ENCODE measurements around the gene PRDX3.

The PRDX3 gene

DNA sequence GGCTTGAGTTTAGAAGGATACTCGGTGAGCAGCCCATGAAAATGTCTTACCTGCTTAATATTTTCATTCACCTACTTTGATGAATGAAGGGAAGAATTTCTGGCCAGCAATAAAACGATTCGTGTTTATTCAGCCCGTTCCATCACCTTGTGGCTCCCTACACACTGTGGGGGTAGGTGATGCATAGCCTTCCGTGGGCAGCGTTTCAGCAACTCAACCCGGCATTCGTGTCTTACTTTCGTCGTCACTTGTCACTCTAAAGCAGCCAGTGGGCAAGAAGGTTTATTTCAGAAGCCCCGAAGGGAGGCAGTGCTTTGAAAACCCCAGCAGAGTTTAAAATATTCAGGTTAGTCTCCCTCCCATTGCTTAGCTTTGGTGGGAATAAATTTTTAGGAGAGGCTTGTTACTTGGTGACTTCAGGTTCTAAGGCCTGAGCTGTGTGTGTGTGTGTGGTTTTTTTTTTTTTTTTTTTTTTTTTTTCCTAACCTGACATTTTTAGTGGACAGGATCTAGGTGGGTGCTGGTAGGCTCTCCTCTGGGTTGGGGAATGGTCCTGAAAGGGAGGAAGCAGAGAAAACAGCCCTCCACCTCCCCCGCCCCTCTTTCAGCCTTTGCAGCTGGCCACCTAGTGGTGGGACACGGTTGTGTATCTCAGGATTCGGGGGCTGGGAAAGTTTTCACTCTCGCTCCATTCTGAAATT, 30.6 kb upstream of the PRDX3 start:
- Histone ChIP-seq H3K27ac (peak overlapping the region; percentile 95), H3K36me3 (no peaks in the 10 kb centered on the region), H3K27me3 (no peaks in the 10 kb centered on the region), H3K4me3 (ENCODE audit: low read depth in 1 of 2, low read length in 1 of 2) (peak overlapping the region; percentile 65 to 84), H3K4me1 (ENCODE audit: control insufficient read depth in 1 of 2, insufficient read depth in 1 of 2, low read depth in 1 of 2, low read length in 1 of 2) (peaks cover 41 to 48% of the 10 kb centered on the region in 2 experiments), H3K9me3 (no peaks in the 10 kb centered on the region)
- peak; percentile 74 for TF ChIP-seq CTCF (IDR thresholded peaks at IDR 0.05)

DNA sequence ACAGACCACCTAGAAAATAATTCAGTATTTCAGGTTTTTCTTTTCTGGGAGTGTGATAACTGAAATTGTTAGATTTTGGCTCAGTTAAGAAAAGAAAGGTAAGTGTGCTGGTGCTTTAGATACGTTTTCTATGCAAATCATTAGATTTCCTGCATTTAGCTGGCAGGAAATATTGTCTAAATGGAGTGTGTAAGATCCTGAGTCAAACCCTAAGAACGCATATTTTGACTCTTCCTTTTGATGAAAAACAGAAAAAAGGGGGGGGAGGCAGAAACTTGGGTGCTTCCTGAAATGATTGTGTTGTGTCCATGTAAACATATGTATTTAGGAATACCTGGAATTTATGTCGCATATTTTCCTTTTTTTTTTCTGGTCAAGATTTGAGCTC, 29.9 kb upstream of the PRDX3 start:
- Histone ChIP-seq H3K36me3 (no peaks in the 10 kb centered on the region), H3K4me3 (ENCODE audit: low read depth in 1 of 2, low read length in 1 of 2) (peak overlapping the region; percentile 65 to 84), H3K4me1 (ENCODE audit: control insufficient read depth in 1 of 2, insufficient read depth in 1 of 2, low read depth in 1 of 2, low read length in 1 of 2) (peaks cover 38 to 42% of the 10 kb centered on the region in 2 experiments), H3K27ac (peak overlapping the region; percentile 95), H3K27me3 (no peaks in the 10 kb centered on the region), H3K9me3 (no peaks in the 10 kb centered on the region)
- no peak for TF ChIP-seq CTCF (IDR thresholded peaks at IDR 0.05)

DNA sequence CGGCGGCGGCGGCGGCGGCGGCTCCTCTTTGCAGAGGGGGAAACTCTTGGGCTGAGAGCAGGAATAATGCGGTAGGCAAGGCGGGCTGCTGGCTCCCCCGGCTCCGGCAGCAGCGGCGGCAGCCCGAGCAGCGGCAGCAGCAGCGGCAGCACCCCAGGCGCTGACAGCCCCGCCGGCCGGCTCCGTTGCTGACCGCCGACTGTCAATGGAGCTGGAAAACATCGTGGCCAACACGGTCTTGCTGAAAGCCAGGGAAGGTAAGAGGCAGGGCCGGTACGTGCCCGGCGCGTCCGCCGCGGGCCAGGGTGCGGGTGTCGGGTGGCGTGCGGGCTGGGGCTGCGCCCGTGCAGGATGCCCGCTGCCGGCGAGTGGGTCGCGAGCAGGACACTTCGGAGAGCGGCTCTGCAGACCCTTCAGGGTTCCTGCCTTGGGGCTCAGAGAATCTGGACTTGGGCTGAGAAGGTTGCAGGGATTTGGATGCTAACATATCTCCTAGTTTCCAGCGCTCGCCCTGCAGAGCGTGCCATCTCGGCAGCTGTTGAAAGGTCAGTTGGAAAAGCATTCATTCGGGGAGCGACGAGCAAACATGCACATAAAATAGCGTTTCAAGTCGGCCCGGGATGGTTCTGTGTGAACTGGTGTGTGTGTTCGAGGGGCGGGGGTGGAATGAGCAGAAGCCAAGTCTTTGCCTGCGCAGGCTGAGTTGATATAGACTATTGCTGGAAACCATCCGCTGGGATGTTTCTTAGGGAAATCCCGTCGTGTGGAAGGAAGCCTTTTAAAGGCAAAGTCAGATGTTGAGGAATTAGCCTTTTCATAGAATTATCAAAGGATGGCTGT, 29.3 kb upstream of the PRDX3 start:
- H3K4me3 ChIP-seq (ENCODE audit: low read depth in 1 of 2, low read length in 1 of 2): peak overlapping the region; percentile 65 to 84
- TF ChIP-seq CTCF (IDR thresholded peaks at IDR 0.05): no peak
- H3K4me1 ChIP-seq (ENCODE audit: control insufficient read depth in 1 of 2, insufficient read depth in 1 of 2, low read depth in 1 of 2, low read length in 1 of 2): peaks cover 34 to 36% of the 10 kb centered on the region in 2 experiments
- no peaks in the 10 kb centered on the region for H3K27me3 ChIP-seq
- H3K9me3 ChIP-seq: no peaks in the 10 kb centered on the region
- peak overlapping the region; percentile 95 for H3K27ac ChIP-seq
- no peaks in the 10 kb centered on the region for H3K36me3 ChIP-seq

DNA sequence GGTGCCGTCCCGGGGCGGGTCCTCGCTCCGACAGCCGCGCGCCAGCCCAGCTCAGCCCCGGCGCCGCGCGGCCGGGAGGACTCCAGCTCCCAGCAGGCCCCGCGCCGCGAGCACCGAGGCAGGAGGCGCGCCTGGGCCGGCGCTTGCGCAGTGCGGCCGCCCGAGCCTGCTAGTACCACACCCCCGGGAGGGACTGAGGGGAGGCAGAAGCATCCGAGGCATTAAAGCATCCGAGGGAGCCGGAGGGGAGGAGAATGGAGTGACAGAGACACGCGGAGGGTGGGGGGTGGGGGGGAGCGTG, 28.7 kb upstream of the PRDX3 start, which contains the start of gene GRK5:
Gene GRK5 (plus strand): TSS at position 206 of the 301 bp plus-strand sequence. CDS start 347 bp downstream, outside the sequence.
- H3K4me3 ChIP-seq (ENCODE audit: low read depth in 1 of 2, low read length in 1 of 2): peak within 1 kb of the TSS; percentile 65 to 84
- H3K9me3 ChIP-seq: no peaks in the 10 kb centered on the region
- H3K4me1 ChIP-seq (ENCODE audit: control insufficient read depth in 1 of 2, insufficient read depth in 1 of 2, low read depth in 1 of 2, low read length in 1 of 2): peaks cover 33 to 34% of the 10 kb centered on the region in 2 experiments
- peak within 1 kb of the TSS; percentile 95 for H3K27ac ChIP-seq
- peak; percentile 34 for TF ChIP-seq CTCF (IDR thresholded peaks at IDR 0.05)
- no peaks in the 10 kb centered on the region for H3K36me3 ChIP-seq
- H3K27me3 ChIP-seq: no peaks in the 10 kb centered on the region

- Histone ChIP-seq H3K27me3 (no peaks in the 10 kb centered on the region), H3K4me3 (ENCODE audit: low read depth in 1 of 2, low read length in 1 of 2) (peak overlapping the region; percentile 65 to 84), H3K4me1 (ENCODE audit: control insufficient read depth in 1 of 2, insufficient read depth in 1 of 2, low read depth in 1 of 2, low read length in 1 of 2) (peaks cover 33 to 34% of the 10 kb centered on the region in 2 experiments), H3K27ac (peak overlapping the region; percentile 95), H3K36me3 (no peaks in the 10 kb centered on the region), H3K9me3 (no peaks in the 10 kb centered on the region)
- peak; percentile 77 for TF ChIP-seq CTCF (IDR thresholded peaks at IDR 0.05)
These were observed 28.2 kb upstream of the PRDX3 start for GRCh38 chr10:119206603-119207365.

Data from neutrophil (primary cell).